Memory B cell (primary cell): ENCODE results near the gene CLMN.
A peak's percentile ranks its signal among the peaks of the same experiment; 100 is the strongest.

Source experiments
- ATAC-seq: fragments of 150-1000 bp; cut with Tn5 transposase; 2 replicates; pipeline ENCODE4 v1.10.0; 2021; ENCODE audit warnings: low read depth, mild to moderate bottlenecking, moderate library complexity
- DNase-seq, 2 donors: peaks; one replicate each; pipeline ENCODE4 v3.0.0; 2022; ENCODE audit warnings: low spot score in 2 of 2
- H3K27ac Mint-ChIP-seq: one replicate; pipeline ENCODE4 v1.8.0; 2022; ENCODE audit warnings: mild to moderate bottlenecking, moderate library complexity, mixed read lengths
- H3K27me3 Mint-ChIP-seq: one replicate; pipeline ENCODE4 v1.8.0; 2022; ENCODE audit warnings: mixed read lengths
- H3K36me3 Mint-ChIP-seq: one replicate; pipeline ENCODE4 v1.8.0; 2022; ENCODE audit warnings: mild to moderate bottlenecking, mixed read lengths
- H3K4me1 Mint-ChIP-seq: one replicate; pipeline ENCODE4 v1.8.0; 2022; ENCODE audit warnings: mixed read lengths
- H3K4me3 Mint-ChIP-seq: one replicate; pipeline ENCODE4 v1.8.0; 2022; ENCODE audit warnings: mild to moderate bottlenecking, moderate library complexity, mixed read lengths
- H3K9me3 Mint-ChIP-seq: one replicate; pipeline ENCODE4 v1.8.0; 2022; ENCODE audit warnings: mixed read lengths

Gene CLMN

GRCh38 chr14:95321693-95322455, 2.2 kb upstream of the CLMN start:
- ATAC-seq (no peak), DNase-seq (no peak)
- Mint-ChIP-seq H3K4me3 (no peak overlapping the region), H3K27ac (no peak overlapping the region), H3K9me3 (no peaks in the 10 kb centered on the region), H3K36me3 (no peaks in the 10 kb centered on the region), H3K4me1 (peaks cover 28% of the 10 kb centered on the region), H3K27me3 (no peaks in the 10 kb centered on the region)

DNA sequence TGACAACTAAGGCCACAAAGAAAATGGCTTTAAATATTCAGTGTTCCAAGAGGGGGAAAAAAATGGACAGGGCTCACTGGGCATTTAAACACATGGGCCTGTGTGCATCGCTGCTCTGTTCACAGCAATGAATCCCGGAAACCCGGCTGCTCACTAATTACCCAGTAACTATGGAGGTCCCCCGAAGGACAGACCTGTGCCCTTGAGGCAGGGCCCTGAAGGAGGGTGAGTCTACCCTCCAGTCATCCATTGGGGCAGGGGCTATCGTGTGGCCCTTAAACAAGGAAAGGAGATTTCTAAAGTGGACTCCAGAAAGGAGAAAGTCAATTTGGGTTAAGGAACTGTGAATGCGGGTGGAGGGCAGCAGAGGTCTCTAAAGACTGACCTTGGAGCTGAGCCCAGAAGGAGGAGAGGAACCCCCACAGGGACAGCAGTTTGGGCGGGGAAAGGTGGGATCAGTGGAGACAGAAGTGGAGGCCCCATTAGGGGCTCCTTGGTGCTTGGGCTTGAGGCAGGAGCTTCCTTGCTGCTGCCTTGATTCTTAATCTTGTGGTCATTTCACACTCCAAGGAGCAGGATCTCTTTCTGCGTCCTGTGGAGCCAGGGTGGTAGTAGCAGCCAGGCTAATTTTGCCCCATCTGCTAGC, 1.4 kb upstream of the CLMN start:
- H3K27ac Mint-ChIP-seq: no peak overlapping the region
- H3K4me1 Mint-ChIP-seq: peaks cover 26% of the 10 kb centered on the region
- no peak overlapping the region for H3K4me3 Mint-ChIP-seq
- no peaks in the 10 kb centered on the region for H3K27me3 Mint-ChIP-seq
- H3K36me3 Mint-ChIP-seq: no peaks in the 10 kb centered on the region
- no peak for DNase-seq
- H3K9me3 Mint-ChIP-seq: no peaks in the 10 kb centered on the region
- ATAC-seq: no peak

DNA sequence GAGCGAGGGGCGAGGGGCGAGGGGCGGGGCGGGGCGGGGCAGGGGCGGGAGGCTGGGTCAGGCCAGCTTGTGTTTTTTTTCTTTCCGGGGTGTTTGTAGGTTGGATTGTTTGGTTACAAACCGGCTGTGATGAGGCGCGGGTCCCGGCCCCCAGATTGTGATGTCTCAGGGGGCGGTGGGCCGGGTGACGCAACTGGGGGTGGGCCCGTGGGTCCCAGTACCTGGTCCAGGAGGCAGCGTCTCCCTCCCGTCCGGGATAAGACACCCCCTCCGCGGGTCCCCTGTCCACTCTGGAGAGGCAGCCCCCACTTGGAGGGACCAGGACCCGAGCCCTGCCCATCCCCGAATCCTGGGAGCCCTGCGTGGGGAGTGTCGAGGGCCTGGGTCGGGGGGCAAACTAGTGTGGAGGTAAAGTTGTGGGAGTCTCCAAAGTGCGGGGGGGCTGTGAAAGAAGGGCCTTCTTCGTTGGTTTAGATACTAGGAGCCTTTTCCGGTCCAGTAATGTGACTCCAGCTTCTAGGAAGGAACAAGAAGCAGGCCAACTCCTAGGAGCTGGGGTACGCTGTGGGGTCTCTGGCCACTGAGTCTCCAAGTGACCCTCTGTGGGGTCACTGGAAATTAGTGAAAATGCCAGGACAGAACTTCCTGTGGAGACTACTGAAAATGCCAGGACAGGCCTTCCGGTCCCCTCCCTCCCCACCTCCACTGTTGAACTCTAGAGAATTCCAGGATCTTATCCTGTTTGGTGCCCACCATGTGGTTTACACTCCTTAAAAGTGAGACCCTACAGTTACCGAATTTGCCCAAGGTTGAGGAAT, 579 bp upstream of the CLMN start:
- no peaks in the 10 kb centered on the region for H3K9me3 Mint-ChIP-seq
- peak overlapping the region; percentile 78 for H3K4me3 Mint-ChIP-seq
- peaks cover 26% of the 10 kb centered on the region for H3K4me1 Mint-ChIP-seq
- DNase-seq: no peak
- no peak for ATAC-seq
- H3K36me3 Mint-ChIP-seq: no peaks in the 10 kb centered on the region
- no peaks in the 10 kb centered on the region for H3K27me3 Mint-ChIP-seq
- H3K27ac Mint-ChIP-seq: no peak overlapping the region

DNA sequence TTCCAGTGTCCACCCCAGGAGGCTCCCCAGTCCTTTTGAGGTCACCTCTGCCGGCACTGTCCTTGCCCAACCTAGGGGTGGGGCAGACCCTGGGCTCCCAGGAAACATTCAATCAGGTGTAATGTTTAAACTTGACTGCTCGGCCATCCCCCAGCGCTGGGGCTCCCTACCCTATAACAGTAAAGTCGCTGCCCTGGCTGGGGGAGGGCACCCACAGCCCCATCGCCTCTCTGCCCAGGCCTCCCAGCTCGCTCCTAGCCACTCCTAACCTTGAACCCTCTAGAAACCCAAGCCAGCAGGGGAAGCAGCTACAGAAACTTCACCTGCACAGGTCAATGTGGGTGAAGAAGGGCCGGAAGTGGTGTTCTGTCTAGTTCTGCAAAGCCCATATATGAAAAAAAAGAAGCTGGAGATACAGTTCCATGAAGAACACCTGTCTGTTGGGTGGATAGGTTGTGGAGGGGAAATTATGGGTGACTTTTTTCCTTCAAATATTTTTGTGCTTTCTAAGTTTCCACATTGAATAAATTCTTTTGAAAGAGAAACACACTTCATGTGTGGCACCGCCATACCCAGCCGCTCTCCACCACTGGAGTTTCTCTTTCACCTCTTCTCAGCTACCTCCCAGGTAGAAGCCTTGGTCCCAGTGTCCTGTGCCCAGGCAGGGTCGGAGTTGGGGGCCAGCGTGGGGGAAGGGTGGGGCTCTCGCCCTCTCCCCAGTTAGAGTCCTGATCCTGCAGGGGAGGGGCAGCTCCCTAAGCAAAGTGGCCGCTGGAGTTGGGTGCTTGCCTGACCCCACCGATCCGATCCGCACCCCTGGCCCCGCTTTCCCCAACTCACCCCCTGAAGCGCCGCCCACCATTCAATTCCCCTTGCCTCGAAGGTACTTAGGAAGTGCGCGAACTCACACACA, 1.1 kb downstream of the CLMN start:
- ATAC-seq (peak; percentile 27), DNase-seq (no peak)
- H3K27me3 Mint-ChIP-seq: no peaks in the 10 kb centered on the region
- peak overlapping the region; percentile 91 for H3K4me3 Mint-ChIP-seq
- peaks cover 1% of the 10 kb centered on the region for H3K36me3 Mint-ChIP-seq
- H3K27ac Mint-ChIP-seq: peak overlapping the region; percentile 86
- H3K9me3 Mint-ChIP-seq: no peaks in the 10 kb centered on the region
- peaks cover 38% of the 10 kb centered on the region for H3K4me1 Mint-ChIP-seq

GRCh38 chr14:95317817-95318343, 1.8 kb downstream of the CLMN start:
- Mint-ChIP-seq H3K36me3 (peaks cover 1% of the 10 kb centered on the region), H3K9me3 (no peaks in the 10 kb centered on the region), H3K4me3 (peak overlapping the region; percentile 91), H3K4me1 (peaks cover 43% of the 10 kb centered on the region), H3K27ac (peak overlapping the region; percentile 54), H3K27me3 (no peaks in the 10 kb centered on the region)
- ATAC-seq (no peak), DNase-seq (no peak)

- ATAC-seq (no peak), DNase-seq (no peak)
- Mint-ChIP-seq H3K4me1 (peaks cover 46% of the 10 kb centered on the region), H3K27me3 (no peaks in the 10 kb centered on the region), H3K27ac (peak overlapping the region; percentile 29), H3K9me3 (no peaks in the 10 kb centered on the region), H3K4me3 (no peak overlapping the region), H3K36me3 (peaks cover 1% of the 10 kb centered on the region)
Measured at GRCh38 chr14:95316821-95317220, 2.9 kb downstream of the CLMN start.

GRCh38 chr14:95315579-95315978, 4.1 kb downstream of the CLMN start:
- DNase-seq (no peak), ATAC-seq (no peak)
- peaks cover 52% of the 10 kb centered on the region for H3K4me1 Mint-ChIP-seq
- no peak overlapping the region for H3K27ac Mint-ChIP-seq
- no peaks in the 10 kb centered on the region for H3K27me3 Mint-ChIP-seq
- peaks cover 4% of the 10 kb centered on the region for H3K36me3 Mint-ChIP-seq
- no peak overlapping the region for H3K4me3 Mint-ChIP-seq
- H3K9me3 Mint-ChIP-seq: no peaks in the 10 kb centered on the region

GRCh38 chr14:95315156-95315555, 4.6 kb downstream of the CLMN start:
- no peak for ATAC-seq
- Mint-ChIP-seq H3K4me1 (peaks cover 53% of the 10 kb centered on the region), H3K9me3 (no peaks in the 10 kb centered on the region), H3K4me3 (no peak overlapping the region), H3K27ac (peak overlapping the region; percentile 24), H3K27me3 (no peaks in the 10 kb centered on the region), H3K36me3 (peaks cover 8% of the 10 kb centered on the region)
- DNase-seq: no peak

DNA sequence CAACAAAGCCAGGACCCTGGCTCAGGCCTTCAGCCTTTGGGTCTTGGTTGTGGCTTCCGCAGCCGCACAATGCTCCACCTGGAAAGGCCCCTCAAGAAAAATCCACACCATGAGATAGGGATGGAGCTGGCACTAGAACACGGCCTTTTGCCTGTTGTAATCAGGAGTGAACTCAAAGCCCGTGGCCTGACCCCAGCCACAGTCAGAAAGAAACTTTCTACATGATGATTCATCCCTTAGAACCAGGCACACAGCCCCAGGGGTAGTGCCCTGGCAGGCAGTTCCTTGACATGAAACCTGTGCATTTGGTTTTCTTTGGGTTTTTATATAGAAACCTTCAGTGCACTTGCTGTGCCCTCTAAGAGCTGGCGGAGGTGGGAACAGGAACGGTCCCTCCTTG, 5.1 kb downstream of the CLMN start:
- no peak for DNase-seq
- H3K9me3 Mint-ChIP-seq: no peaks in the 10 kb centered on the region
- ATAC-seq: no peak
- no peaks in the 10 kb centered on the region for H3K27me3 Mint-ChIP-seq
- H3K4me3 Mint-ChIP-seq: no peak overlapping the region
- H3K36me3 Mint-ChIP-seq: peaks cover 9% of the 10 kb centered on the region
- peaks cover 53% of the 10 kb centered on the region for H3K4me1 Mint-ChIP-seq
- peak overlapping the region; percentile 24 for H3K27ac Mint-ChIP-seq

DNA sequence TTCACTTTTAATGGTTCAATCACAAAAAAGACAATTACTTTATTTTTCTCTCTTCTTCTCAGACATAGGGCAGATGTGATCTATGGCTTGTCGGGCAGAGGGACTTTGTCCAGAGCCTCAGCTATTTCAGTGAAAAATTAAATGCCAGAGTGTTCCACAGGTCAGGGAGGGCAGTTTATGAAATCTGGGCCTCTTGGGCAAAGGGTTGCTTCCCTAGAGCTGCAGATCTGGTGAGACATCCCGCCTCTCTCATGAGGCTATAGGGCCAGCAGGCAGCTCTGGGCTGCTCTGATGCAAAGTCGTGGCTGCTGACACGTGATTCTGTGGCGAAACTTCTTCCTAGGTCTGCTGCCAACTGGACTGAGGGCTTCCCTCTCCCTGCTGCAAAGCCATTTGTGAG, 6.0 kb downstream of the CLMN start:
- H3K36me3 Mint-ChIP-seq: peaks cover 10% of the 10 kb centered on the region
- H3K27me3 Mint-ChIP-seq: no peaks in the 10 kb centered on the region
- no peak for DNase-seq
- no peaks in the 10 kb centered on the region for H3K9me3 Mint-ChIP-seq
- no peak overlapping the region for H3K4me3 Mint-ChIP-seq
- H3K27ac Mint-ChIP-seq: no peak overlapping the region
- ATAC-seq: no peak
- H3K4me1 Mint-ChIP-seq: peaks cover 46% of the 10 kb centered on the region

GRCh38 chr14:95313190-95313589, 6.5 kb downstream of the CLMN start:
- ATAC-seq: no peak
- H3K4me1 Mint-ChIP-seq: peaks cover 46% of the 10 kb centered on the region
- H3K27me3 Mint-ChIP-seq: no peaks in the 10 kb centered on the region
- H3K36me3 Mint-ChIP-seq: peaks cover 10% of the 10 kb centered on the region
- H3K4me3 Mint-ChIP-seq: no peak overlapping the region
- H3K27ac Mint-ChIP-seq: no peak overlapping the region
- no peak for DNase-seq
- no peaks in the 10 kb centered on the region for H3K9me3 Mint-ChIP-seq

DNA sequence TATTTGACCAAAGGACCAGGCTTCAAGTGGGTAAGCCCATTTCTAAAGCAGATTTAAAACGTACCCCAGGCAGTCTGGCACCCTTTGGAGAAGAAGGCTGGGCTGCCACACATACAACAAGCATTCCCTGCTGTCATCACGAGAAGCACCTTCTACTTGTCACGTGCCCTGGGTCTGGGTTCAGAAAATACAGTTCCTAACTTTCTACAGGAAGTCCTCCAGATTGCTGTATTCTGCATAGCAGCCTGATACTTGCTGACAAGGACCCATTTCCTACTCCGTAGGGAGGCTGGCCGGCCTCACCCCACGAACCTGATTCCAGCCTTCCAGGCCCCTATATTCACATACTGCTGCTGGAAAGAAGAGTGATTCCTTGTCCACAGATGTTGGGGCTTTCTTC, 7.4 kb downstream of the CLMN start:
- Mint-ChIP-seq H3K4me1 (peaks cover 43% of the 10 kb centered on the region), H3K36me3 (peaks cover 10% of the 10 kb centered on the region), H3K27me3 (no peaks in the 10 kb centered on the region), H3K9me3 (no peaks in the 10 kb centered on the region), H3K4me3 (no peak overlapping the region), H3K27ac (no peak overlapping the region)
- ATAC-seq: no peak
- no peak for DNase-seq

DNA sequence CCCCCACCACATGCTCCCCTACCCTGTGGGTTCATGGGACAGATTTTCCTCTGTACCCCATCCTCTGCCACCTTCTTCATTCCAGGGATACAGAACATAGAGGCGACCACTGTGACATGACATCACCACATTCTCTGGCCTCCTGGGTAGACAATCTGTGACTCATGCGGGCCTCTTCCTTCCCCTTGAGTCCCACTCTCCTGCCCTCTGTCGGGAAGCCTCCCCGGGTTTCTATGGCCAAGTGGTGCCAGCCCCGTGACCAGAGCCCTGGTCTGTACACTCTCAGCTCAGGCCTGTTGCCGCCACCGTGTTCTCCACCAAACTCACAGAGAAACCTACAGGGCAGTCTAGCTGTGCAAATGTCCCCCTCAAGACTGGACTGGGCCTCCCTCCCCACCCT, 8.0 kb downstream of the CLMN start:
- Mint-ChIP-seq H3K4me1 (peaks cover 44% of the 10 kb centered on the region), H3K27me3 (no peaks in the 10 kb centered on the region), H3K9me3 (no peaks in the 10 kb centered on the region), H3K36me3 (peaks cover 10% of the 10 kb centered on the region), H3K4me3 (no peak overlapping the region), H3K27ac (no peak overlapping the region)
- ATAC-seq (no peak), DNase-seq (no peak)
